Posterior cingulate gyrus (tissue), 11 donors: ENCODE results near the gene ALG8.
A peak's percentile ranks its signal among the peaks of the same experiment; 100 is the strongest.
"Not testable (repeated sequence)": the region's sequence is repeated elsewhere in the genome, so short reads cannot be mapped to it uniquely, and the experiment has no call there.

Experiments used
- DNase-seq, 10 donors: peaks; one replicate each; pipeline versions ENCODE4 v3.0.0 to v3.0.0-alpha.2; 2020 to 2021; ENCODE audit warnings: mixed read lengths in 3 of 10
- intact Hi-C: fragments of 100-400 bp; cut with DNase I; formaldehyde crosslinking; loops from one replicate; pipeline ENCODE4 v1.15.1; 2023

The ALG8 gene

GRCh38 chr11:78139422-78140391 is at the start of gene ALG8:
TSS of gene ALG8 (minus strand) at chr11:78139626. CDS start at chr11:78139588, 38 bp downstream.
- intact Hi-C loops, result loop anchor here (5.0 kb wide), 1 partner anchor 433 kb away; the partner anchor contains the start of gene NARS2
- DNase-seq, result peak; percentile 88 to 99 (median 92)

GRCh38 chr11:78188286-78189173 is 49.1 kb upstream of the ALG8 start, which contains the start of the genes KCTD21 and USP35:
TSS of gene KCTD21 (minus strand) at chr11:78188626. CDS start at chr11:78174554, 14,072 bp downstream.
TSS of gene USP35 (plus strand) at chr11:78188919. CDS start at chr11:78196246, 7,327 bp downstream.
- DNase-seq, result peak; percentile 94 to 100 (median 97)
- intact Hi-C loops, result loop anchor here (5.0 kb wide), 1 partner anchor 196 kb away; the partner anchor contains the start of gene INTS4

GRCh38 chr11:78187366-78188285 is 48.2 kb upstream of the ALG8 start:
- intact Hi-C loops, result loop anchor here (5.0 kb wide), 1 partner anchor 195 kb away; the partner anchor contains the start of gene INTS4
- peak in 2 of 10 donors; percentile 8 to 14 for DNase-seq

- DNase-seq, result no peak
- intact Hi-C loops, result no loop called here
These were observed 41.8 kb upstream of the ALG8 start for GRCh38 chr11:78181185-78181584.

GRCh38 chr11:78180751-78181150 is 41.3 kb upstream of the ALG8 start:
- intact Hi-C loops, result no loop called here

GRCh38 chr11:78179459-78180071 is 40.1 kb upstream of the ALG8 start:
- peak in 2 of 10 donors; percentile 67 to 71 for DNase-seq
- intact Hi-C loops, result no loop called here

More at GRCh38 chr11:78180751-78181150, 41.3 kb upstream of the ALG8 start:
- peak in 1 of 10 donors; percentile 1 for DNase-seq

GRCh38 chr11:78177216-78177615 is 37.8 kb upstream of the ALG8 start:
- intact Hi-C loops, result no loop called here
- DNase-seq, result peak in 4 of 10 donors; percentile 27 to 91 (median 84)

GRCh38 chr11:78176605-78177141 is 37.2 kb upstream of the ALG8 start:
- peak in 2 of 10 donors; percentile 52 to 55 for DNase-seq
- intact Hi-C loops, result no loop called here

- DNase-seq, intact Hi-C loops: not testable (repeated sequence)
These were observed 36.4 kb upstream of the ALG8 start for GRCh38 chr11:78175862-78176261.

- peak in 2 of 10 donors; percentile 42 to 67 for DNase-seq
- intact Hi-C loops, result no loop called here
These were observed 32.5 kb upstream of the ALG8 start for GRCh38 chr11:78171951-78172350.

- intact Hi-C loops, result no loop called here
These were observed 31.6 kb upstream of the ALG8 start for GRCh38 chr11:78170874-78171549.

GRCh38 chr11:78170413-78170812 is 31.0 kb upstream of the ALG8 start:
- peak in 1 of 10 donors; percentile 61 for DNase-seq
- intact Hi-C loops, result no loop called here

More at GRCh38 chr11:78170874-78171549, 31.6 kb upstream of the ALG8 start:
- peak in 2 of 10 donors; percentile 34 to 39 for DNase-seq

GRCh38 chr11:78168539-78169477 is 29.4 kb upstream of the ALG8 start:
- DNase-seq, result peak in 1 of 10 donors; percentile 84
- intact Hi-C loops, result no loop called here

- DNase-seq, result peak in 1 of 10 donors; percentile 49
- intact Hi-C loops, result no loop called here
These were observed 27.5 kb upstream of the ALG8 start for GRCh38 chr11:78166855-78167469.

- peak in 1 of 10 donors; percentile 10 for DNase-seq
- intact Hi-C loops, result no loop called here
These were observed 25.0 kb upstream of the ALG8 start for GRCh38 chr11:78164471-78164870.

- no peak for DNase-seq
- intact Hi-C loops, result no loop called here
These were observed 24.4 kb upstream of the ALG8 start for GRCh38 chr11:78163828-78164227.
